GM21360 (cell line): Measurements from ENCODE around the gene SMG6.

ENCODE experiments used
- ATAC-seq: cut with Tn5 transposase; IDR thresholded peaks from one replicate; pipeline ENCODE4 v1.9.1; 2021; ENCODE audit warnings: mild to moderate bottlenecking, moderate library complexity; ENCODE audit not compliant: unreplicated experiment

SMG6 gene

DNA sequence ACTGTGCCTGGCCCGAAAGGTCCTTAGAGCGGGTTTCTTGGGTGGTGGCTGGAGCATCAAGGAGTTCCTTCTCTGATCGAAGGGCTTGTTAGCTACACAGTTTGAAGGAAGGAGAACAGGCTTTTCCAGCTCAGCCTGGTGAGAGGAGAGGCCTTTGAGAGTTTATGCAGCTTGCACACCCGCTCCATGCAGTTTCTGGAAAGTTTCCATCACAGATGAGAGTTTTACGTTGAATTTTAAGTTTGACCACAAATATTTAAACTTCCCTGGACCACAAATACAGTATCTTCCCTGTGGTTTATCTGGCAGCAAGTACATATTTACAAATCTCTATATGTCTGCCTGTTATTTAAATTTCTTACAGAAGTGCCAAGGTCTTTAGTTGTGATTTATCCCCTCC is 191.9 kb downstream of the SMG6 start:
- no peak for ATAC-seq

DNA sequence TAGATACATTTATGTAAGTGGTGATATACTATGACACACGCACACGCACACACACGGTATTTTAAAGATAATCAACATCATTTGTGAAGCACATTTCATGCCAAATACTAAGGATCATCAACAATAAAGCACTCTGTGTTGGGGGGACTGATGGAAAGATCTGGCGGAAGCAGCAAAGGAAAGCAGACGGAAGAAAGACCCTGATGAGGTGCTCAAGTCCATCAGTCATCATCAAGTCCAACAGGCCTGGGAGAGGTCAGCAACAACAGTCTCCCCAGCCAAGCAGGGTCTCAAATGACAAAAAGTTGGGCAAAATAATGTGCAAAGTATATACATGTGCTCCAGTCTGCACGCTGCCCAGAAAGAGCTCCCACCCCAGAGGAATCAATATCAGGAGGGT is 193.1 kb downstream of the SMG6 start:
- ATAC-seq, result no peak

- no peak for ATAC-seq
Measured at GRCh38 chr17:2108170-2108569, 195.4 kb downstream of the SMG6 start.

DNA sequence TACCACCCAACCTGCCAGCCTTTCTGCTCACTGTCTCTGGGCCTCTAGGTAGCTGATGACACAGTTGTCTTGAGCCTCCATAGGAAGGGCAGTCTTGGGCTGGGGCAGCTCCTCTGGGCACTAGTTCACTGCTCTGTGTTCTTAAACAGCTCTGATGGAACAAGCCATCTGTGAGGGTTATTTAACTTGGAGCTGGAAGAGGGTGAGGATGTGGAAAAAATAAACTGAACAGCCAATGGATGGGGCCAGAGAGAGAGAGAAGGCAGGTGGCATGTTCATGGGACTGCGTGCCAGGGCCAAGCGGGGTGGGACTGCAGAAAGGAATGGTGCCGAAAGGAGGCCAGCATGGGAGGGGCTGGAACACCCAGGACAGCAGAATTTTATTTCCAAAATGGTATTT is 196.1 kb downstream of the SMG6 start:
- ATAC-seq, result no peak

DNA sequence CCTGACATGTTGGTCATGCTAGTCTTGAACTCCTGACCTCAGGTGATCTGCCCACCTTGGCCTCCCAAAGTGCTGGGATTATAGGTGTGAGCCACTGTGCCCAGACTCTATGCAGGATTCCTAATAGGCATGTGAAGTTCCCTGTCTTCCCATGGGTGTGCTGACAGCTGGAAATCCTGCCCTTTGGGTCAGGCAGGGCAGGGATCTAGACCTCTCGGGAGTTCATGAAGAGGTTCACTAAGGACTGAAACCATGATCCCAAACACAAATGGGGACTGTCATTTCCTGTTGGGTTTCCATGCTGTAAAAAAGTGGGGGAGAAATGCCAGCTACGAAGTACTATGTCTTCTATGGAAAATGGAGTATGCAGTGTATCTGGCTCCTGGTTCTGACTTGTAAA is 196.5 kb downstream of the SMG6 start:
- ATAC-seq, result no peak

GRCh38 chr17:2106308-2106955 is 197.2 kb downstream of the SMG6 start:
- no peak for ATAC-seq

GRCh38 chr17:2105663-2106062 is 197.9 kb downstream of the SMG6 start:
- no peak for ATAC-seq

GRCh38 chr17:2102931-2103809 is 200.4 kb downstream of the SMG6 start:
- no peak for ATAC-seq

DNA sequence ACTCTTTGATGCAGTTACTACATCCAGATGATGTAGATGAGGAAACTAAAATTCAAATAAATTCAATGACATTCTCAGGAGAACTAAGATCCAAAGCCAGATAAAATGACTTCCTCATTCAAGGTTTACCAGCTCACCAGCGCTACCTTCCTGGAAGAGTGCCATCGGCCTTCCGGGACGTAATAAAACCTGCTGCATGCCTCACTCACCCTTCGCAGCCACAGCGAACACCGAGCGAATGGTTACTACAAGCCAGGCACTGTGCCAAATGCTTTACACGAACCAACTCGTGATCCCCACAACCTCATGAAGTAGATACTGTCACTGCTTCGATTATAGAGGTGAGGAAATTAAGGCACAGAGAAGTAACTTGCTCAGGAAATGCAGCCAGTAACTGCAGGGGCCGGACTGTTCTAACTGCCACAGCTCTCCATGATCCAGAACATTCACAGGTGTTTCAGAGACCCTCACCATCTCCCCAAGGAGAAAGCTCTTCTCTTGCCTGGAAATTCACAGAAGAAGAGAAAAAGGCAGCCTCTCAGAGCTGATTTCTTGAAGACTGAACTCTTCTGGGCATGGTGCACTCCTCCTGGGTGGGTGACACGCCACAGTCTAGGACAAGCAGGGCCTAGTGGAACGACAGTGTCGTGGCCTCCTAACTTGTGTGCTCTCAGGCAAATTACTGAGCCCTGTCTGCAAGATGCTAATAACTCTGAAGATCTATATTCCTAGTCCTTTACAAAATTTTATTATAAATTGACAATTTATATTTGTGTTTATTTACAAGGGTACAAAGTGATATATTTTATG is 201.9 kb downstream of the SMG6 start:
- ATAC-seq, result no peak

- no peak for ATAC-seq
Measured at GRCh38 chr17:2095536-2095910, 208.1 kb downstream of the SMG6 start.

DNA sequence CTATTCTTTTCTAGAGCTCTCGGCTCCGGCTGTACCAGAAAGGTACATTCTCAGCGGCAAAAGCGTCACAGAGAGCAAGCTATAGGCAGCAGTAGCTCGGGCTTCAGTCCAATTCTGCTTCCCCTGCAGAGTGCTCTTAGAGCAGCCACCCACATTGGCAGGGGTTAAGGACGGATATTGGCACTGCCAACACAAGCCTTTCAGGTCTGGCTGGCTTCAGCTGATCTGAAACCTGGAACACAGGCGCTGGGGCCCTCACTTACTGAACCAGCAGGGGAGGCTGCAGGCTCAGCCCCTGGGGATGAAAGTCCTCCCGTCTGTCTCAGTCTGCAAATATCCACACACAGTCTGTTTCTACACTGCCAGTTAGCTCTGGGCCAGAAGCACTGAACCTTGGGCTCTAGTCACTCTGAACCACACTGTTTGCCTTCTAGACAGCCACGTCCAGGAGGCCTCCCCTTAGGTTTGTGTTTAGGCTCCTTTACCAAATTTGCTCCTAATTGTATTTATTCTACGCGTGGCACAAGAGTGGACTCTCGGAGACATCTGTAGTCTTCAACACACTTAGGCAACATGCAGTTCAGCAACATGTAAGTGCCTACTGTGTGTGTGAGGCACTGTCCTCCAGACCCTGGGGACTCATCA is 208.6 kb downstream of the SMG6 start:
- no peak for ATAC-seq

DNA sequence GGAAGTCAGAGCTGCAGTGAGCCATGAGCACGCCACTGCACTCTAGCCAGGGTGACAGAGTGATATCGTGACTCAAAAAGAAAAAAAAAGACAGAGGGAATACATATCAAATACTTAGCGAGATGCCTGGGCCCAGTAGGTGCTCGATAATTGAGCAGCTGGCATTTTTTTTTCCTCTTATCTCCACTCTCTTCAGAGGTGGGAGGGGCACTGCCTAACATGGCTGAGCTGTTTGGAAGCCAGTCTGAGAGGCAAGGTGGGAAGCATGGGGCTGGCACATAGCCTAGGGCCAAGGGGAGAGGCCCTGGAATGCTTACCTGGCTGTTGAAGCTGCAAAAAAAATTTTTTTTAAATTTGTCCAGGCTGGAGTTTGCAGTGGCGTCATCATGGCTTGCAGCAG is 210.2 kb downstream of the SMG6 start:
- ATAC-seq, result no peak

DNA sequence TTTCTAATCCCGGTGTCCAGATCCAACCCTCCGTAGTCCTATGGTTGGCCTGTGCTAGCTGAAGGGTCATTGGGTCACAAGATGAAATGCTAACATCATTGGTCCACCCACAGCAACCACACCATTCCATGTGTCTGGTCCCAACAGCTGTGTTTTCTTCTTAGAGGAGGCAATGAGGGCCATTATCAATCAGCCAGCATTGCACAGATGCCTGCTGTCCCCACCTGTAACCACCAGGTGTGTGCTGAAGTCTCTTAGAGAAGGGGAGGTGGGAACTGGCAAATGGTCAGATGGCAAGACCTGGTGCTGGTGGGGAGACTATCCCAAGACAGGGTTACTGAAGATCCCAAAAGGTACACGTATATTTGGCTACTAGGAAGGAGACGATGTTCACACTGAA is 211.3 kb downstream of the SMG6 start:
- no peak for ATAC-seq

DNA sequence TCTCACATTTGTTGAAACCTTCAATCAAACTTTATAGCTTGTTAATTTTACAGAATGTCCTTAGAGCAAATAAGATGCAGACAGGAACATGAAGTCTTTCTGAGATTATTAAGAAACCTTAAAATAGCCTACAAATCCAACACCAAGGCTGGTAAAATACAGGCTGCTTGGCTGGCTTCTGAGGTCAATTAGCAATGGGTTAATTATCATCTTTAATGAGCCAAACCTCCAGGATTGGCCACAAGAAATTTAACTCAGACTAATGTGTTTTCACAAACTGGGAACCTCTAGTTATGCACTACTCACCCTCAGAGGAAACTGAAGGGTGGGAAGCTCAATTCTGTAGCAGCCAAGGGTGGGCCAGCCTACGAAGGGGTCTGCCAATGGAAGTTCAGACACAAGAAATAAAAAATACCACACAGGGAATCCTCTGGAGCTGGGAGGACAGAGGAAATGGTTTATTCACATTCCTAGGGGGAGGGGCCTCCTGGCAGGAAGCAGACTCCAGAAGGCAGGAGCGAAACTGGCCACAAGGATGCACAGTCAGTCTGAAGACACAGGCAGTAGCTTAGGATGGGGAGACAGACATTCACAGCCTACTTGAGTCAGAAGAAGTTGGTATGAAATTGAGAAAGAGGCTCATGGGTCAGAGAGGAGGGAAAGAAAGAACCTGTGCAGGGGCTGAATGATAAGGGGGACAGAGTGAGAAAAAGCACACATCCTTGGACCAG is 212.6 kb downstream of the SMG6 start:
- ATAC-seq, result no peak

- no peak for ATAC-seq
Measured at GRCh38 chr17:2090210-2090641, 213.4 kb downstream of the SMG6 start.

- peak; percentile 15 for ATAC-seq
Measured at GRCh38 chr17:2089021-2089422, 214.6 kb downstream of the SMG6 start.

GRCh38 chr17:2087597-2088211 is 215.9 kb downstream of the SMG6 start:
- ATAC-seq, result no peak

- no peak for ATAC-seq
Measured at GRCh38 chr17:2086306-2086705, 217.3 kb downstream of the SMG6 start.

DNA sequence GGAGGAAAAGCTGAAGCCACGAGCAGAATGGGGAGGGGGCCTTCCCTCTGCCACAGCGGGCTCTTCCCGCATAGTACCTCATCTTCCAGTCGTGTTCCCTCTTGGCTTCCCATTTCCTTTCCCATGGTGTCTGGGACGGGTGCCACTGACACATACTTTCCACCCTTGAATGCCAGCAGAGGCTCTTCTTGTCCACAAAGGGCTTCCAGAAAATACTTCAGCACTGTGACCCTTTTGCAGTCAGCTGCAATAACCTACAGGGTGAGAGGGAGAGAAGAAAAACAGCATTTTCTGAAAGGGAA is 218.0 kb downstream of the SMG6 start:
- ATAC-seq, result no peak
